Measurements from ENCODE around the gene CHMP3. TPM values are rescaled to one million over a fixed set of nuclear protein-coding genes. Genes with fewer than 3 reads are reported as not detected.
"Not testable (repeated sequence)": the region's sequence is repeated elsewhere in the genome, so short reads cannot be mapped to it uniquely, and the experiment has no call there.

The CHMP3 gene
- total RNA-seq, 1 experiment from 2014 or later, result 123 TPM

- DNase-seq (ENCODE audit: unreplicated experiment), result no peak
- Mint-ChIP-seq H3K27ac (ENCODE audit: low read depth, unreplicated experiment) (no peak overlapping the region), H3K9me3 (ENCODE audit: unreplicated experiment) (no peaks in the 10 kb centered on the region), H3K4me3 (ENCODE audit: unreplicated experiment) (no peak overlapping the region), H3K4me1 (ENCODE audit: insufficient read depth, unreplicated experiment) (peaks cover 6% of the 10 kb centered on the region), H3K36me3 (ENCODE audit: insufficient read depth, unreplicated experiment) (peaks cover 20% of the 10 kb centered on the region), H3K27me3 (ENCODE audit: insufficient read depth, unreplicated experiment) (no peaks in the 10 kb centered on the region)
- ChIA-PET POLR2A (interaction anchor here (1.3 kb wide), 1 partner anchor 9 kb away, joined by 3 read pairs; no protein-coding TSS in a partner anchor), CTCF (no interaction called here)
- TF ChIP-seq, protein P1, sequence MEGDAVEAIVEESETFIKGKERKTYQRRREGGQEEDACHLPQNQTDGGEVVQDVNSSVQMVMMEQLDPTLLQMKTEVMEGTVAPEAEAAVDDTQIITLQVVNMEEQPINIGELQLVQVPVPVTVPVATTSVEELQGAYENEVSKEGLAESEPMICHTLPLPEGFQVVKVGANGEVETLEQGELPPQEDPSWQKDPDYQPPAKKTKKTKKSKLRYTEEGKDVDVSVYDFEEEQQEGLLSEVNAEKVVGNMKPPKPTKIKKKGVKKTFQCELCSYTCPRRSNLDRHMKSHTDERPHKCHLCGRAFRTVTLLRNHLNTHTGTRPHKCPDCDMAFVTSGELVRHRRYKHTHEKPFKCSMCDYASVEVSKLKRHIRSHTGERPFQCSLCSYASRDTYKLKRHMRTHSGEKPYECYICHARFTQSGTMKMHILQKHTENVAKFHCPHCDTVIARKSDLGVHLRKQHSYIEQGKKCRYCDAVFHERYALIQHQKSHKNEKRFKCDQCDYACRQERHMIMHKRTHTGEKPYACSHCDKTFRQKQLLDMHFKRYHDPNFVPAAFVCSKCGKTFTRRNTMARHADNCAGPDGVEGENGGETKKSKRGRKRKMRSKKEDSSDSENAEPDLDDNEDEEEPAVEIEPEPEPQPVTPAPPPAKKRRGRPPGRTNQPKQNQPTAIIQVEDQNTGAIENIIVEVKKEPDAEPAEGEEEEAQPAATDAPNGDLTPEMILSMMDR (IDR thresholded peaks at IDR 0.05; ENCODE audit: unreplicated experiment), result no peak
- BruUV-seq (replicated peaks), result no TSS peak
- intact Hi-C loops (cut with micrococcal nuclease), result no loop called here
Measured at GRCh38 chr2:86507600-86507999, 55.6 kb downstream of the CHMP3 start.

- ChIA-PET CTCF (no interaction called here), POLR2A (interaction anchor here (0.7 to 0.8 kb wide), 2 partner anchors 10 to 122 kb away, joined by 3 read pairs; no protein-coding TSS in a partner anchor)
- TF ChIP-seq, protein P1 (IDR thresholded peaks at IDR 0.05; ENCODE audit: unreplicated experiment), result no peak
- Mint-ChIP-seq H3K9me3 (ENCODE audit: unreplicated experiment) (peaks cover 8% of the 10 kb centered on the region), H3K4me3 (ENCODE audit: unreplicated experiment) (no peak overlapping the region), H3K4me1 (ENCODE audit: insufficient read depth, unreplicated experiment) (peaks cover 13% of the 10 kb centered on the region), H3K27me3 (ENCODE audit: insufficient read depth, unreplicated experiment) (no peaks in the 10 kb centered on the region), H3K36me3 (ENCODE audit: insufficient read depth, unreplicated experiment) (peaks cover 60% of the 10 kb centered on the region), H3K27ac (ENCODE audit: low read depth, unreplicated experiment) (no peak overlapping the region)
- intact Hi-C loops (cut with micrococcal nuclease), result no loop called here
- no TSS peak for BruUV-seq (replicated peaks)
- DNase-seq (ENCODE audit: unreplicated experiment), result no peak
Measured at GRCh38 chr2:86500325-86501083, 62.7 kb downstream of the CHMP3 start.

DNA sequence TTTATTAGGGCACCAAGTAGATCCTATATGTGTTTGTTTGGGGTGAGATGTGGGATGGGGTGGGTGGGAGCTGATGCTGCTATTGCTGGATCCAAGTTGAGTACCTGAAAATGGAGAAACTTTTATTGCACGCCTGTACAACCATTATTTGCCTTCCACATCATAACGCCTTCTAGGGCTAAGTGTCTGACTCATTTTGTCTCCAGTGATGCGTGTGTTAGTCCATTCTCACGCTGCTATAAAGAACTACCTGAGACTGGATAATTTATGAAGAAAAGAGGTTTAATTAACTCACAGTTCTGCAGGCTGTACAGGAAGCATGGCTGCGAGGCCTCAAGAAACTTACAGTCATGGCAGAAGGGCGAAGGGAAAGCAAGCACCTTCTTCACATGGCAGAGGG is 63.9 kb downstream of the CHMP3 start:
- Mint-ChIP-seq H3K4me3 (ENCODE audit: unreplicated experiment) (no peak overlapping the region), H3K4me1 (ENCODE audit: insufficient read depth, unreplicated experiment) (peaks cover 13% of the 10 kb centered on the region), H3K27ac (ENCODE audit: low read depth, unreplicated experiment) (peak overlapping the region; percentile 21), H3K9me3 (ENCODE audit: unreplicated experiment) (peaks cover 8% of the 10 kb centered on the region), H3K36me3 (ENCODE audit: insufficient read depth, unreplicated experiment) (peaks cover 71% of the 10 kb centered on the region), H3K27me3 (ENCODE audit: insufficient read depth, unreplicated experiment) (no peaks in the 10 kb centered on the region)
- no TSS peak for BruUV-seq (replicated peaks)
- peak; percentile 17 for DNase-seq (ENCODE audit: unreplicated experiment)
- TF ChIP-seq, protein P1 (IDR thresholded peaks at IDR 0.05; ENCODE audit: unreplicated experiment), result no peak
- POLR2A ChIA-PET, result interaction anchor here (0.6 to 2.7 kb wide), 14 partner anchors 8 to 1031 kb away, joined by 3 to 28 read pairs (median 5); partner anchors contain the start of genes KDM3A and RNF103
- intact Hi-C loops (cut with micrococcal nuclease), result loop anchor here (5.0 kb wide), 1 partner anchor 123 kb away; the partner anchor contains the start of gene RNF103
- CTCF ChIA-PET, result interaction anchor here (0.6 to 1.5 kb wide), 2 partner anchors 11 to 1893 kb away, joined by 3 to 5 read pairs; no protein-coding TSS in a partner anchor

DNA sequence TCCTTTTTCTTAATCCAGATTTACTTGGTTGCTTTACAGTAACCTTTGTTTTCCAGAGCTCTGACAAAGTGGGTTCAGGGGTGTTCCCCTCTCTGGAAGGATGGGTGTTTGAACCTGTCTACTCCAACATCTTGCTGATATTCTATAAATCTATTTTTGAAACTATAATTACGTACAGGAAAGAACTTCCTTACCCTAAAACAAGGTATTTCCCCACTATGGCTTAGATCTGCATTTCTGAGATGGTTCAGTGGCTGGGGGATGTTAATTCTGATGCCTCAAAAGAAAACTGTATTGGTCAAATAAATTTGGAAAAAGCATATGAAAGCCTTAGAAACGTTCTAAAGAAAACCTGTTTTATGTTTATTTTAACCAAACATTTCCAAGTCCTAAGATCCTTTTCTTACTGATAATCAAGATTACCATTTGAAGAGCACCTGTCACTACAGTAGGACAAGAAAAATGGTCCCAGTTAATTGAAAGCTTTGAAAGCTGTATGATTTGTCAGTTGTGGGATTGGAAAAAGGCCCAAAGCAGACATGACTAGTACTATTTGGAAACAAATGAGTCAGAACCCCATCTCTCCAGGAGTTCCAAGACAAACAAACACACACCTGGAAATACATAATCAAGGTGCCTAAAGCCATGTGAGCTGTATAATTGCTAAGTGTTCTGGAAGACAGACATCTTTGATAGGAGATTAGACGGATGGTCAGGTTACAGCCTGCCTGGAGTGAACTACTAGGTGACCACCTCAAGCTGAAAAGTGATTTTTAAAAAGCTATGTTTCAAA is 64.6 kb downstream of the CHMP3 start:
- no peaks in the 10 kb centered on the region for H3K27me3 Mint-ChIP-seq (ENCODE audit: insufficient read depth, unreplicated experiment)
- DNase-seq (ENCODE audit: unreplicated experiment), result peak; percentile 94
- ChIA-PET CTCF (interaction anchor here (0.6 to 1.5 kb wide), 4 partner anchors 12 to 1893 kb away, joined by 3 to 5 read pairs (median 3); no protein-coding TSS in a partner anchor), POLR2A (interaction anchor here (0.6 to 2.7 kb wide), 16 partner anchors 9 to 1030 kb away, joined by 3 to 28 read pairs (median 4); partner anchors contain the start of genes KDM3A and RNF103)
- H3K36me3 Mint-ChIP-seq (ENCODE audit: insufficient read depth, unreplicated experiment), result peaks cover 70% of the 10 kb centered on the region
- H3K9me3 Mint-ChIP-seq (ENCODE audit: unreplicated experiment), result peaks cover 8% of the 10 kb centered on the region
- peaks cover 13% of the 10 kb centered on the region for H3K4me1 Mint-ChIP-seq (ENCODE audit: insufficient read depth, unreplicated experiment)
- no TSS peak for BruUV-seq (replicated peaks)
- no peak overlapping the region for H3K4me3 Mint-ChIP-seq (ENCODE audit: unreplicated experiment)
- peak overlapping the region; percentile 21 for H3K27ac Mint-ChIP-seq (ENCODE audit: low read depth, unreplicated experiment)
- TF ChIP-seq, protein P1 (IDR thresholded peaks at IDR 0.05; ENCODE audit: unreplicated experiment), result no peak
- intact Hi-C loops (cut with micrococcal nuclease), result loop anchor here (5.0 kb wide), 1 partner anchor 124 kb away; the partner anchor contains the start of gene RNF103

GRCh38 chr2:86496391-86496790 is 66.9 kb downstream of the CHMP3 start:
- H3K9me3 Mint-ChIP-seq (ENCODE audit: unreplicated experiment); DNase-seq (ENCODE audit: unreplicated experiment); H3K4me3 Mint-ChIP-seq (ENCODE audit: unreplicated experiment); CTCF ChIA-PET; H3K27ac Mint-ChIP-seq (ENCODE audit: low read depth, unreplicated experiment); H3K27me3 Mint-ChIP-seq (ENCODE audit: insufficient read depth, unreplicated experiment); POLR2A ChIA-PET; BruUV-seq (replicated peaks): not testable (repeated sequence)
- Mint-ChIP-seq H3K4me1 (ENCODE audit: insufficient read depth, unreplicated experiment) (peaks cover 13% of the 10 kb centered on the region), H3K36me3 (ENCODE audit: insufficient read depth, unreplicated experiment) (peaks cover 81% of the 10 kb centered on the region)
- intact Hi-C loops (cut with micrococcal nuclease), result loop anchor here (5.0 kb wide), 1 partner anchor 126 kb away; the partner anchor contains the start of gene RNF103

All from MCF 10A (cell line).